Measurements from ENCODE around the gene FIG4. TPM values are rescaled to one million over a fixed set of nuclear protein-coding genes. Genes with fewer than 3 reads are reported as not detected.

FIG4 gene
- total and polyA plus RNA-seq, 2 of the 13 experiments (the other 11 are each of a cell fraction or from before 2014, with no cell fraction given), result 5.5 to 7.9 TPM

DNA sequence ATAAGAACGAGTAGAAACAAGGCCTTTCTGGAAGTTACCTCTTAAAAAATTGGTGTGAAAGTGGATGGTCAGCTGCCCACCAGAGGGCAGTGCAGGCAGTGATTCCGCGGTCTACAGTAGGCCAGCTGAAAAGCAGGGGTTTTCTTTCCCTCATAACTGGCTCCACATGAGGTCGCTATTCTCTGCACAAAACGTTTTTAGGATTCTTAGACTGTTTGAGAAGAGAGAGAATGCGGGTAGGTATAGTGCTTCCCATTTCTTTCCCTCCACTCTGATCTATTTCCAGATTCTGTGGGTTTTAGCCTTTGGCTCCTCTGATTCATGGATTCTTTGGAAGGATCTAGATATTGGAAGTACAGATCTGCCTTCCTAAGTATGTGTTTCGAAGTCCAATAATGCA, 14.2 kb downstream of the FIG4 start (continued):
- TF ChIP-seq, protein P1, sequence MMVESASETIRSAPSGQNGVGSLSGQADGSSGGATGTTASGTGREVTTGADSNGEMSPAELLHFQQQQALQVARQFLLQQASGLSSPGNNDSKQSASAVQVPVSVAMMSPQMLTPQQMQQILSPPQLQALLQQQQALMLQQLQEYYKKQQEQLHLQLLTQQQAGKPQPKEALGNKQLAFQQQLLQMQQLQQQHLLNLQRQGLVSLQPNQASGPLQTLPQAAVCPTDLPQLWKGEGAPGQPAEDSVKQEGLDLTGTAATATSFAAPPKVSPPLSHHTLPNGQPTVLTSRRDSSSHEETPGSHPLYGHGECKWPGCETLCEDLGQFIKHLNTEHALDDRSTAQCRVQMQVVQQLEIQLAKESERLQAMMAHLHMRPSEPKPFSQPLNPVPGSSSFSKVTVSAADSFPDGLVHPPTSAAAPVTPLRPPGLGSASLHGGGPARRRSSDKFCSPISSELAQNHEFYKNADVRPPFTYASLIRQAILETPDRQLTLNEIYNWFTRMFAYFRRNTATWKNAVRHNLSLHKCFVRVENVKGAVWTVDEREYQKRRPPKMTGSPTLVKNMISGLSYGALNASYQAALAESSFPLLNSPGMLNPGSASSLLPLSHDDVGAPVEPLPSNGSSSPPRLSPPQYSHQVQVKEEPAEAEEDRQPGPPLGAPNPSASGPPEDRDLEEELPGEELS (CRISPR knock-in tag; IDR thresholded peaks at IDR 0.05), result 0 out of 2 replicates have a peak, but pooled peaks have one; percentile 16
- TF ChIP-seq, protein P2, sequence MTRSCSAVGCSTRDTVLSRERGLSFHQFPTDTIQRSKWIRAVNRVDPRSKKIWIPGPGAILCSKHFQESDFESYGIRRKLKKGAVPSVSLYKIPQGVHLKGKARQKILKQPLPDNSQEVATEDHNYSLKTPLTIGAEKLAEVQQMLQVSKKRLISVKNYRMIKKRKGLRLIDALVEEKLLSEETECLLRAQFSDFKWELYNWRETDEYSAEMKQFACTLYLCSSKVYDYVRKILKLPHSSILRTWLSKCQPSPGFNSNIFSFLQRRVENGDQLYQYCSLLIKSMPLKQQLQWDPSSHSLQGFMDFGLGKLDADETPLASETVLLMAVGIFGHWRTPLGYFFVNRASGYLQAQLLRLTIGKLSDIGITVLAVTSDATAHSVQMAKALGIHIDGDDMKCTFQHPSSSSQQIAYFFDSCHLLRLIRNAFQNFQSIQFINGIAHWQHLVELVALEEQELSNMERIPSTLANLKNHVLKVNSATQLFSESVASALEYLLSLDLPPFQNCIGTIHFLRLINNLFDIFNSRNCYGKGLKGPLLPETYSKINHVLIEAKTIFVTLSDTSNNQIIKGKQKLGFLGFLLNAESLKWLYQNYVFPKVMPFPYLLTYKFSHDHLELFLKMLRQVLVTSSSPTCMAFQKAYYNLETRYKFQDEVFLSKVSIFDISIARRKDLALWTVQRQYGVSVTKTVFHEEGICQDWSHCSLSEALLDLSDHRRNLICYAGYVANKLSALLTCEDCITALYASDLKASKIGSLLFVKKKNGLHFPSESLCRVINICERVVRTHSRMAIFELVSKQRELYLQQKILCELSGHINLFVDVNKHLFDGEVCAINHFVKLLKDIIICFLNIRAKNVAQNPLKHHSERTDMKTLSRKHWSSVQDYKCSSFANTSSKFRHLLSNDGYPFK (CRISPR knock-in tag; IDR thresholded peaks at IDR 0.05; ENCODE audit: borderline replicate concordance), result no peak
- no peak for TF ChIP-seq ZNF501 (CRISPR knock-in tag; IDR thresholded peaks at IDR 0.05)
- TF ChIP-seq, protein P3, sequence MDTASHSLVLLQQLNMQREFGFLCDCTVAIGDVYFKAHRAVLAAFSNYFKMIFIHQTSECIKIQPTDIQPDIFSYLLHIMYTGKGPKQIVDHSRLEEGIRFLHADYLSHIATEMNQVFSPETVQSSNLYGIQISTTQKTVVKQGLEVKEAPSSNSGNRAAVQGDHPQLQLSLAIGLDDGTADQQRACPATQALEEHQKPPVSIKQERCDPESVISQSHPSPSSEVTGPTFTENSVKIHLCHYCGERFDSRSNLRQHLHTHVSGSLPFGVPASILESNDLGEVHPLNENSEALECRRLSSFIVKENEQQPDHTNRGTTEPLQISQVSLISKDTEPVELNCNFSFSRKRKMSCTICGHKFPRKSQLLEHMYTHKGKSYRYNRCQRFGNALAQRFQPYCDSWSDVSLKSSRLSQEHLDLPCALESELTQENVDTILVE (CRISPR knock-in tag; IDR thresholded peaks at IDR 0.05), result no peak
- no peak for TF ChIP-seq ADNP (CRISPR knock-in tag; IDR thresholded peaks at IDR 0.05)
- TF ChIP-seq CENPT (CRISPR knock-in tag; IDR thresholded peaks at IDR 0.05; ENCODE audit: low read depth), result no peak
- TF ChIP-seq, protein P4, sequence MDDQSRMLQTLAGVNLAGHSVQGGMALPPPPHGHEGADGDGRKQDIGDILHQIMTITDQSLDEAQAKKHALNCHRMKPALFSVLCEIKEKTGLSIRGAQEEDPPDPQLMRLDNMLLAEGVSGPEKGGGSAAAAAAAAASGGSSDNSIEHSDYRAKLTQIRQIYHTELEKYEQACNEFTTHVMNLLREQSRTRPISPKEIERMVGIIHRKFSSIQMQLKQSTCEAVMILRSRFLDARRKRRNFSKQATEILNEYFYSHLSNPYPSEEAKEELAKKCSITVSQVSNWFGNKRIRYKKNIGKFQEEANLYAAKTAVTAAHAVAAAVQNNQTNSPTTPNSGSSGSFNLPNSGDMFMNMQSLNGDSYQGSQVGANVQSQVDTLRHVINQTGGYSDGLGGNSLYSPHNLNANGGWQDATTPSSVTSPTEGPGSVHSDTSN (CRISPR knock-in tag; IDR thresholded peaks at IDR 0.05; ENCODE audit: borderline replicate concordance), result no peak
- no peak for TF ChIP-seq ZNF205 (CRISPR knock-in tag; IDR thresholded peaks at IDR 0.05)
- TF ChIP-seq, protein P5, sequence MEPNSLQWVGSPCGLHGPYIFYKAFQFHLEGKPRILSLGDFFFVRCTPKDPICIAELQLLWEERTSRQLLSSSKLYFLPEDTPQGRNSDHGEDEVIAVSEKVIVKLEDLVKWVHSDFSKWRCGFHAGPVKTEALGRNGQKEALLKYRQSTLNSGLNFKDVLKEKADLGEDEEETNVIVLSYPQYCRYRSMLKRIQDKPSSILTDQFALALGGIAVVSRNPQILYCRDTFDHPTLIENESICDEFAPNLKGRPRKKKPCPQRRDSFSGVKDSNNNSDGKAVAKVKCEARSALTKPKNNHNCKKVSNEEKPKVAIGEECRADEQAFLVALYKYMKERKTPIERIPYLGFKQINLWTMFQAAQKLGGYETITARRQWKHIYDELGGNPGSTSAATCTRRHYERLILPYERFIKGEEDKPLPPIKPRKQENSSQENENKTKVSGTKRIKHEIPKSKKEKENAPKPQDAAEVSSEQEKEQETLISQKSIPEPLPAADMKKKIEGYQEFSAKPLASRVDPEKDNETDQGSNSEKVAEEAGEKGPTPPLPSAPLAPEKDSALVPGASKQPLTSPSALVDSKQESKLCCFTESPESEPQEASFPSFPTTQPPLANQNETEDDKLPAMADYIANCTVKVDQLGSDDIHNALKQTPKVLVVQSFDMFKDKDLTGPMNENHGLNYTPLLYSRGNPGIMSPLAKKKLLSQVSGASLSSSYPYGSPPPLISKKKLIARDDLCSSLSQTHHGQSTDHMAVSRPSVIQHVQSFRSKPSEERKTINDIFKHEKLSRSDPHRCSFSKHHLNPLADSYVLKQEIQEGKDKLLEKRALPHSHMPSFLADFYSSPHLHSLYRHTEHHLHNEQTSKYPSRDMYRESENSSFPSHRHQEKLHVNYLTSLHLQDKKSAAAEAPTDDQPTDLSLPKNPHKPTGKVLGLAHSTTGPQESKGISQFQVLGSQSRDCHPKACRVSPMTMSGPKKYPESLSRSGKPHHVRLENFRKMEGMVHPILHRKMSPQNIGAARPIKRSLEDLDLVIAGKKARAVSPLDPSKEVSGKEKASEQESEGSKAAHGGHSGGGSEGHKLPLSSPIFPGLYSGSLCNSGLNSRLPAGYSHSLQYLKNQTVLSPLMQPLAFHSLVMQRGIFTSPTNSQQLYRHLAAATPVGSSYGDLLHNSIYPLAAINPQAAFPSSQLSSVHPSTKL (CRISPR knock-in tag; IDR thresholded peaks at IDR 0.05), result peak; percentile 36; the same call in 1 of the 2 replicates
- no peak for TF ChIP-seq ZSCAN25 (CRISPR knock-in tag; IDR thresholded peaks at IDR 0.05)
- no peak for TF ChIP-seq PAF1 (CRISPR knock-in tag; IDR thresholded peaks at IDR 0.05)
- no peak for TF ChIP-seq DR1 (CRISPR knock-in tag; IDR thresholded peaks at IDR 0.05)
- no peak for TF ChIP-seq ZNF7 (CRISPR knock-in tag; IDR thresholded peaks at IDR 0.05)
- no peak for TF ChIP-seq NFRKB (IDR thresholded peaks at IDR 0.05)
- no peak; the same call in 1 of the 2 replicates for TF ChIP-seq SIN3B (IDR thresholded peaks at IDR 0.05; ENCODE audit: low read length)
- TF ChIP-seq TBX3 (IDR thresholded peaks at IDR 0.05; ENCODE audit: borderline replicate concordance), result no peak
- 0 out of 2 replicates have a peak, but pooled peaks have one; percentile 51 for TF ChIP-seq ERF (CRISPR knock-in tag; IDR thresholded peaks at IDR 0.05)
- no peak for TF ChIP-seq ZNF552 (CRISPR knock-in tag; IDR thresholded peaks at IDR 0.05; ENCODE audit: borderline replicate concordance)

Measured in HepG2 (cell line).